ENCODE results near the gene GAS7. TPM values are rescaled to one million over a fixed set of nuclear protein-coding genes. Genes with fewer than 3 reads are reported as not detected.

GAS7 gene
- total RNA-seq, 2 donors from 2014 or later, result 79.7 to 113 TPM

- H3K4me3 ChIP-seq, result no peak overlapping the region
- no peaks in the 10 kb centered on the region for H3K27me3 ChIP-seq
- no peak for TF ChIP-seq CTCF (IDR thresholded peaks at IDR 0.05)
- no peak for DNase-seq (ENCODE audit: low spot score)
- peaks cover 0 to 6% of the 10 kb centered on the region in 2 donors for H3K9me3 ChIP-seq
- no peak overlapping the region for H3K27ac ChIP-seq
- no peaks in the 10 kb centered on the region for H3K4me1 ChIP-seq
- H3K36me3 ChIP-seq, result no peaks in the 10 kb centered on the region
These were observed 35.6 kb upstream of the GAS7 start for GRCh38 chr17:10234033-10234432.

DNA sequence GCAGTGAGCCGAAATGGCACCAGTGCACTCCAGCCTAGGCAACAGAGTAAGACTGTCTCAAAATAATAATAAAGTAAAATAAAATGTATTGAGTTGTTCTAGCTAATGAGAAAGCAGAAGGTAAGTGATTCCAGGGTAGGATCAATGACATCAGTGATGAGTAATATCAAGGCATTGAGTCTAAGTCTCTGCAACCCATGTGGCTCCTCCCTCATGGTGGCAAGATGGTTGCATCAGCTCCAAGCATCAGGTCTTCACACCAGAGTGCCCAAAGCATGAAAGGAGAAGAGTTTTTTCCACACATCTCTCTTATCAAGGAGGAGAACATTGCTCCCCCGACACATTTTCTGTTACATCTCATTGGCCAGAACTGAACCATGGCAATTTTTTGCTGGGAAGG, 34.8 kb upstream of the GAS7 start:
- no peaks in the 10 kb centered on the region for H3K27me3 ChIP-seq
- H3K36me3 ChIP-seq, result no peaks in the 10 kb centered on the region
- no peak overlapping the region for H3K4me3 ChIP-seq
- no peak for DNase-seq (ENCODE audit: low spot score)
- H3K9me3 ChIP-seq, result peaks cover 0 to 6% of the 10 kb centered on the region in 2 donors
- no peak overlapping the region for H3K27ac ChIP-seq
- no peak for TF ChIP-seq CTCF (IDR thresholded peaks at IDR 0.05)
- no peaks in the 10 kb centered on the region for H3K4me1 ChIP-seq

DNA sequence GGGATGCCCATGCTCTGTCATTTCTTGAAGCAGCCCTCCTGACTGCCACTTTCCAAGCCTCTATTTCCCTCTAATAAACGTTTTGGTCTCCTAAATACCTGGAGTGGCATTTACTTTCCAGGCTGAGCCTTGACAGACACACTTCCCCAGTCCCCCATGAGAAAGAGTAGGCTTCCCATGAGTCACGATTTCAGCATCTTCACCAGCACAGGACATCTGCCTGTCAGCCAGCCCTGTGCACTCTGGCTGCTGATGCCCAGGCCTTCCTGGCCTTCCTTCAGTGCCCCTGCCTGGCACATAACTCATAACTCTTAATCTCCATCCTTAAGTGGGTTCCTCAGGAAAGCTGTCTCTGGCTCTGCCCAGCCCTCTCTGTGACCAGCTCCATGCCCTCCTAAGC, 30.8 kb upstream of the GAS7 start:
- Histone ChIP-seq H3K36me3 (no peaks in the 10 kb centered on the region), H3K4me1 (no peaks in the 10 kb centered on the region), H3K4me3 (no peak overlapping the region), H3K27ac (no peak overlapping the region), H3K9me3 (peaks cover 0 to 6% of the 10 kb centered on the region in 2 donors), H3K27me3 (no peaks in the 10 kb centered on the region)
- no peak for TF ChIP-seq CTCF (IDR thresholded peaks at IDR 0.05)
- DNase-seq (ENCODE audit: low spot score), result no peak

DNA sequence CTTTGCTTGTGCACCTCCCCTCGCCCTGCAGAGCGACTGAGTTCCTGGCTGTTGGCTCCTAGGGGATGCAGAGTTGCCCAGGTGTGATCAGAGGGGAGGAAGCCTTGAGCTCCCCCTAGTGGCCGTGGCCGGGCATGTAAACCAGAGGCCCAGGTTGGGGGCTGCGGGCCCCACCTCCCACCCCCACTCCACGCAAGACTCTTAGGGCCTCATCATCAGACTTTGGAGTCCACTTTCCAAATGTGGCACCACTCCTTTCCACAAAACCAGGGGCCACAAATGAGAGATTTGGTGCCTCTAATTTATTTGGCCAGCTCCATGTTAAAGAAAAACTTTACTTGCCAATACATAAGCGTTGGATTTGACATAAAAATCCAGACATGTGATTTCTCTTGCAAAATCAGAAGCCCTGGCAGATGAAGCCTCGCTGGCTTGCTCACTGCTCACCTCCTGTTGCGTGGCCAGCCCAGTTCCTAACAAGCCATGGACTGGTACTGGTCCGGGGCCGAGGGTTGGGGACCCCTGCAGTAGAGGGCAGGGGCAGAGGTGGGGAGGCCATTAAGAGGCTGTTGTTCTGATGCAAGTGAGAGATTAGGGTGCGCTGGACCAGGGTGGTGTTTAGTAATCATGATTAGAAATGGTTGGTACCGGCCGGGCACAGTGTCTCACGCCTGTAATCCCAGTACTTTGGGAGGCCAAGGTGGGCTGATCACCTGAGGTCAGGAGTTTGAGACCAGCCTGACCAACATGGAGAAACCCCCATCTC, 28.7 kb upstream of the GAS7 start:
- Histone ChIP-seq H3K9me3 (peaks cover 0 to 13% of the 10 kb centered on the region in 2 donors), H3K4me3 (no peak overlapping the region), H3K36me3 (no peaks in the 10 kb centered on the region), H3K27ac (no peak overlapping the region), H3K27me3 (no peaks in the 10 kb centered on the region), H3K4me1 (no peaks in the 10 kb centered on the region)
- DNase-seq (ENCODE audit: low spot score), result no peak
- TF ChIP-seq CTCF (IDR thresholded peaks at IDR 0.05), result peak; percentile 61 to 89

DNA sequence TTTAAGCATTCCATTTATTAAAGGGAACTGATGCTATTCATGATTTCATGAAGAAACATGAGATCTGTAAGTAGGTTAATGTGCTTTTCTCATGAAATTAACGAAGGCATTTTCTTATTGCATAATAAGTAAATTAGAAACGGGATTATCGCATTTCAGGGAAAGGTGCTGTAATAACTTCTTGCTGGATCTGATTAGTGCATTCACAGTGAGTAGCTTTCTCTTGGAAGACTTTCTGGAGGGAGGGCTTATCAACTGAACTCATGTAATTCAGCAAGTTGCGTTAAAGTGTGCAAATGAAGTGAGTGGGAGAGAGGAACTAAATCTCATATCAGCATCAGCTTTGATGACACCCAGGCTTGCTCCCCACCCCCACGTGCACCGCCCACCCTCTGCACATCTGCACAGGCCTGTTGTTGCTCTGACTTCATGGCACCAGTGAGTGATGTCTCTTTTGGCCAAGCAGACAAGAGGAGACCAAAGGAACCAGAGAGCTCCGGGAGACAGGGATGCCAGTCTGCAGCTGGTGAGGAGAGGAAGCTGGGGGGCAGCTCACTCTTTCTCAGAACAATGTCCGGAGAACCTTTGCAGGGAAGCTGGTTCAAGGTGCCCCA, 26.3 kb upstream of the GAS7 start:
- Histone ChIP-seq H3K4me1 (no peaks in the 10 kb centered on the region), H3K27me3 (no peaks in the 10 kb centered on the region), H3K36me3 (no peaks in the 10 kb centered on the region), H3K4me3 (no peak overlapping the region), H3K9me3 (peaks cover 0 to 13% of the 10 kb centered on the region in 2 donors), H3K27ac (no peak overlapping the region)
- TF ChIP-seq CTCF (IDR thresholded peaks at IDR 0.05), result no peak
- DNase-seq (ENCODE audit: low spot score), result no peak

Measured in right atrium auricular region (tissue), 2 donors.